Measurements from ENCODE around the gene BANF2.

The BANF2 gene

GRCh38 chr20:17735959-17736621 lies 36.3 kb downstream of the BANF2 start:
- DNase-seq = no peak

GRCh38 chr20:17738154-17738553 lies 38.4 kb downstream of the BANF2 start:
- no peak for DNase-seq

- DNase-seq = no peak
Measured at GRCh38 chr20:17741220-17741619, 41.5 kb downstream of the BANF2 start.

- no peak for DNase-seq
Measured at GRCh38 chr20:17742731-17743130, 43.0 kb downstream of the BANF2 start.

GRCh38 chr20:17743677-17744076 lies 43.9 kb downstream of the BANF2 start:
- no peak for DNase-seq

GRCh38 chr20:17747431-17747846 lies 47.7 kb downstream of the BANF2 start:
- no peak for DNase-seq

- no peak for DNase-seq
Measured at GRCh38 chr20:17748279-17748678, 48.5 kb downstream of the BANF2 start.

GRCh38 chr20:17749626-17749977 lies 49.8 kb downstream of the BANF2 start:
- no peak for DNase-seq

- no peak for DNase-seq
Measured at GRCh38 chr20:17749978-17750721, 50.4 kb downstream of the BANF2 start.

GRCh38 chr20:17750722-17751045 lies 50.9 kb downstream of the BANF2 start:
- DNase-seq = no peak

GRCh38 chr20:17751640-17752039 lies 51.9 kb downstream of the BANF2 start:
- DNase-seq = no peak

GRCh38 chr20:17752459-17752858 lies 52.7 kb downstream of the BANF2 start:
- peak; percentile 57 for DNase-seq

- DNase-seq = no peak
Measured at GRCh38 chr20:17753516-17753915, 53.8 kb downstream of the BANF2 start.

- no peak for DNase-seq
Measured at GRCh38 chr20:17756529-17756928, 56.8 kb downstream of the BANF2 start.

- no peak for DNase-seq
Measured at GRCh38 chr20:17757496-17757895, 57.7 kb downstream of the BANF2 start.

- DNase-seq = no peak
Measured at GRCh38 chr20:17758010-17758409, 58.2 kb downstream of the BANF2 start.

- no peak for DNase-seq
Measured at GRCh38 chr20:17758512-17758911, 58.7 kb downstream of the BANF2 start.

GRCh38 chr20:17759449-17759848 lies 59.7 kb downstream of the BANF2 start:
- no peak for DNase-seq

- no peak for DNase-seq
Measured at GRCh38 chr20:17761604-17762003, 61.8 kb downstream of the BANF2 start.

- peak; percentile 32 for DNase-seq
Measured at GRCh38 chr20:17762243-17762872, 62.6 kb downstream of the BANF2 start.

- no peak for DNase-seq
Measured at GRCh38 chr20:17762873-17763557, 63.2 kb downstream of the BANF2 start.

GRCh38 chr20:17765017-17765416 lies 65.3 kb downstream of the BANF2 start:
- no peak for DNase-seq

- no peak for DNase-seq
Measured at GRCh38 chr20:17765584-17765983, 65.8 kb downstream of the BANF2 start.

- no peak for DNase-seq
Measured at GRCh38 chr20:17766226-17766625, 66.5 kb downstream of the BANF2 start.

All from DMS79 (cell line).